Esophagus squamous epithelium (tissue), 4 donors: ENCODE data around the gene ST8SIA6.

Experiments
- POLR2A ChIP-seq, 4 donors: fragments of 450-650 bp; IDR thresholded peaks; one replicate each; pipeline ENCODE4 v1.6.1; 2017; ENCODE audit warnings: antibody characterized with exemption in 4 of 4, mild to moderate bottlenecking in 4 of 4, moderate library complexity in 3 of 4
- TF ChIP-seq, protein P1 (sequence below), 6 experiments: fragments of 450-650 bp in 4 of 6; fragments of 200-600 bp in 2 of 6; sonication (generic) in 2 of 6; IDR thresholded peaks; one replicate each; pipeline ENCODE4 v1.5.1; 2016 to 2019; ENCODE audit warnings: antibody characterized with exemption in 6 of 6, mild to moderate bottlenecking in 4 of 6, moderate library complexity in 4 of 6

DNA sequence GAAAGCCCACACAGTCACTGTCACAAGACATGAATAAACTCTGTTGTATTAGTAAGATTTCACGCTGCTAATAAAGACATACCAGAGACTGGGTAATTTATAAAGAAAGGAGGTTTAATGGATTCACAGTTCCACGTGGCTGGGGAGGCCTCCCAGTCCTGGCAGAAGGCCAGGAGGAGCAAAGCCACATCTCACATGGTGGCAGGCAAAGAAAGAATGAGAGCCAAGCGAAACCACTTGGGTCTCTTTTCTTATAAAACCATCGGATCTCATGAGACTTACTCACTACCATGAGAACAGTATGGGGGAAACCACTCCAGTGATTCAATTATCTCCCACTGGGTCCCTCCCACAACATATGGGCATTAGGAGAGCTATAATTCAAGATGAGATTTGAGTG, 110.2 kb downstream of the ST8SIA6 start:
- TF ChIP-seq, protein P1, sequence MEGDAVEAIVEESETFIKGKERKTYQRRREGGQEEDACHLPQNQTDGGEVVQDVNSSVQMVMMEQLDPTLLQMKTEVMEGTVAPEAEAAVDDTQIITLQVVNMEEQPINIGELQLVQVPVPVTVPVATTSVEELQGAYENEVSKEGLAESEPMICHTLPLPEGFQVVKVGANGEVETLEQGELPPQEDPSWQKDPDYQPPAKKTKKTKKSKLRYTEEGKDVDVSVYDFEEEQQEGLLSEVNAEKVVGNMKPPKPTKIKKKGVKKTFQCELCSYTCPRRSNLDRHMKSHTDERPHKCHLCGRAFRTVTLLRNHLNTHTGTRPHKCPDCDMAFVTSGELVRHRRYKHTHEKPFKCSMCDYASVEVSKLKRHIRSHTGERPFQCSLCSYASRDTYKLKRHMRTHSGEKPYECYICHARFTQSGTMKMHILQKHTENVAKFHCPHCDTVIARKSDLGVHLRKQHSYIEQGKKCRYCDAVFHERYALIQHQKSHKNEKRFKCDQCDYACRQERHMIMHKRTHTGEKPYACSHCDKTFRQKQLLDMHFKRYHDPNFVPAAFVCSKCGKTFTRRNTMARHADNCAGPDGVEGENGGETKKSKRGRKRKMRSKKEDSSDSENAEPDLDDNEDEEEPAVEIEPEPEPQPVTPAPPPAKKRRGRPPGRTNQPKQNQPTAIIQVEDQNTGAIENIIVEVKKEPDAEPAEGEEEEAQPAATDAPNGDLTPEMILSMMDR (IDR thresholded peaks at IDR 0.05) = no peak
- TF ChIP-seq POLR2A (IDR thresholded peaks at IDR 0.05) = no peak
